GM23338 (cell line): ENCODE results near the gene PRR33. TPM values are rescaled to one million over a fixed set of nuclear protein-coding genes. Genes with fewer than 3 reads are reported as not detected.

Source experiments
- ATAC-seq: fragments of 200-7000 bp; cut with Tn5 transposase; 3 replicates; pipeline ENCODE4 v1.9.1; 2020
- DNase-seq: peaks from one replicate; pipeline ENCODE4 v3.0.0-alpha.2; 2015; ENCODE audit warnings: low spot score
- H2AFZ ChIP-seq: fragments of 200-600 bp; sonication (generic); 2 replicates; pipeline ENCODE4 v1.8.0; 2016; ENCODE audit warnings: antibody characterized with exemption, mild to moderate bottlenecking, moderate library complexity
- H3F3A ChIP-seq: fragments of 200-600 bp; sonication (generic); replicated peaks from 2 replicates; pipeline ENCODE4 v1.8.0; 2017; ENCODE audit warnings: antibody characterized with exemption, mixed run types, low read depth
- H3K27ac ChIP-seq: fragments of 200-600 bp; sonication (generic); 2 replicates; pipeline ENCODE4 v1.6.1; 2016; ENCODE audit warnings: low read depth
- H3K27me3 ChIP-seq: fragments of 200-600 bp; sonication (generic); 2 replicates; pipeline ENCODE4 v1.8.0; 2016; ENCODE audit warnings: mild to moderate bottlenecking, mixed run types, moderate library complexity; ENCODE audit not compliant: insufficient read depth
- H3K36me3 ChIP-seq: fragments of 200-600 bp; sonication (generic); 2 replicates; pipeline ENCODE4 v1.8.0; 2016; ENCODE audit warnings: mild to moderate bottlenecking; ENCODE audit not compliant: insufficient read depth
- H3K4me1 ChIP-seq: fragments of 200-600 bp; sonication (generic); 2 replicates; pipeline ENCODE4 v1.8.0; 2016; ENCODE audit warnings: mild to moderate bottlenecking, moderate library complexity; ENCODE audit not compliant: insufficient read depth
- H3K4me2 ChIP-seq: fragments of 200-600 bp; sonication (generic); 2 replicates; pipeline ENCODE4 v1.7.1; 2017; ENCODE audit warnings: mixed run types
- H3K4me3 ChIP-seq: fragments of 200-600 bp; sonication (generic); 2 replicates; pipeline ENCODE4 v1.6.1; 2016; ENCODE audit warnings: mixed run types
- H3K79me2 ChIP-seq: fragments of 200-600 bp; sonication (generic); replicated peaks from 2 replicates; pipeline ENCODE4 v1.8.0; 2017; ENCODE audit warnings: mild to moderate bottlenecking; ENCODE audit not compliant: insufficient read depth
- H3K9me2 ChIP-seq: fragments of 200-600 bp; sonication (generic); 2 replicates; pipeline ENCODE4 v1.8.0; 2017; ENCODE audit not compliant: insufficient read depth
- H4K20me1 ChIP-seq: fragments of 200-600 bp; sonication (generic); replicated peaks from 2 replicates; pipeline ENCODE4 v1.8.0; 2017; ENCODE audit warnings: mild to moderate bottlenecking; ENCODE audit not compliant: insufficient read depth
- H3K27ac Mint-ChIP-seq: 2 replicates; pipeline ENCODE4 v1.8.0; 2020; ENCODE audit warnings: inconsistent platforms, mild to moderate bottlenecking, moderate library complexity, mixed read lengths
- H3K27me3 Mint-ChIP-seq: 3 replicates; pipeline ENCODE4 v1.8.0; 2022; ENCODE audit warnings: low read depth, mild to moderate bottlenecking, moderate library complexity, mixed read lengths, inconsistent platforms; ENCODE audit not compliant: insufficient read depth, poor library complexity
- H3K36me3 Mint-ChIP-seq: 3 replicates; pipeline ENCODE4 v1.8.0; 2021; ENCODE audit warnings: low read depth, mild to moderate bottlenecking, inconsistent platforms, moderate library complexity, mixed read lengths
- H3K4me1 Mint-ChIP-seq: 3 replicates; pipeline ENCODE4 v1.8.0; 2020; ENCODE audit warnings: mild to moderate bottlenecking, inconsistent platforms, mixed read lengths
- H3K4me3 Mint-ChIP-seq: 3 replicates; pipeline ENCODE4 v1.8.0; 2021; ENCODE audit warnings: moderate library complexity, mild to moderate bottlenecking, inconsistent platforms, mixed read lengths
- H3K9me3 Mint-ChIP-seq: 3 replicates; pipeline ENCODE4 v1.8.0; 2020; ENCODE audit warnings: moderate library complexity, mild to moderate bottlenecking, inconsistent platforms, mixed read lengths
- CREB1 ChIP-seq: fragments of 250-450 bp; sonication (Bioruptor Pico); IDR thresholded peaks from 2 replicates; pipeline ENCODE4 v1.5.0; 2020; ENCODE audit warnings: low read depth, mild to moderate bottlenecking, moderate library complexity
- EZH2 ChIP-seq: fragments of 200-600 bp; sonication (generic); IDR thresholded peaks from one replicate; pipeline ENCODE4 v1.8.0; 2017; ENCODE audit warnings: antibody characterized with exemption, mild to moderate bottlenecking, low read depth; ENCODE audit not compliant: unreplicated experiment
- EZH2phosphoT487 ChIP-seq: fragments of 200-600 bp; sonication (generic); IDR thresholded peaks from one replicate; pipeline ENCODE4 v1.8.1; 2018; ENCODE audit warnings: antibody characterized with exemption; ENCODE audit not compliant: unreplicated experiment
- JUNB ChIP-seq: IDR thresholded peaks from one replicate; pipeline ENCODE4 v1.6.1; 2016; ENCODE audit warnings: antibody characterized with exemption; ENCODE audit not compliant: unreplicated experiment
- NANOG ChIP-seq: IDR thresholded peaks from 2 replicates; pipeline ENCODE4 v1.6.1; 2016; ENCODE audit warnings: antibody characterized with exemption, borderline replicate concordance
- POLR2AphosphoS5 ChIP-seq: IDR thresholded peaks from 2 replicates; pipeline ENCODE4 v1.6.1; 2016; ENCODE audit warnings: antibody characterized with exemption, low read depth
- STAT1 ChIP-seq: IDR thresholded peaks from one replicate; pipeline ENCODE4 v1.6.1; 2016; ENCODE audit warnings: antibody characterized with exemption; ENCODE audit not compliant: unreplicated experiment
- ZNF114 ChIP-seq: fragments of 250-450 bp; sonication (Bioruptor Pico); IDR thresholded peaks from 2 replicates; pipeline ENCODE4 v1.5.0; 2020; ENCODE audit warnings: mild to moderate bottlenecking, moderate library complexity
- ZNF331 ChIP-seq: fragments of 250-450 bp; sonication (Bioruptor Pico); IDR thresholded peaks from 2 replicates; pipeline ENCODE4 v1.5.0; 2020; ENCODE audit warnings: low read depth, mild to moderate bottlenecking, moderate library complexity
- polyA plus RNA-seq: library from polyadenylated mRNA; unstranded; fragments of >200 nt; fragmentation: Nextera tagmentation; extraction: Ambion mirVana; gene quantifications from 2 replicates; pipeline ENCODE4 v1.2.1, GENCODE V29; 2016
- total RNA-seq: library from RNA; depleted of rRNA; stranded (reverse); fragments of >200 nt; shearing (Covaris generic); gene quantifications from 2 replicates; pipeline ENCODE4 v1.2.3, GENCODE V29; 2014
- TF ChIP-seq, protein P1 (sequence below): IDR thresholded peaks from one replicate; pipeline ENCODE4 v1.6.1; 2018; ENCODE audit warnings: antibody characterized with exemption; ENCODE audit not compliant: unreplicated experiment
- TF ChIP-seq, protein P2 (sequence below): fragments of 250-450 bp; sonication (Bioruptor Pico); IDR thresholded peaks from 2 replicates; pipeline ENCODE4 v1.5.0; 2020; ENCODE audit warnings: mild to moderate bottlenecking, moderate library complexity
- TF ChIP-seq, protein P3 (sequence below), 2 experiments: fragments of 200-600 bp in 1 of 2; sonication (generic) in 1 of 2; conservative IDR thresholded peaks; 2 replicates each; pipeline versions ENCODE4 v1.5.1 to v1.6.1; 2016 to 2017; ENCODE audit warnings: antibody characterized with exemption in 2 of 2, low read depth in 2 of 2, mild to moderate bottlenecking in 2 of 2, moderate library complexity in 1 of 2
- TF ChIP-seq, protein P4 (sequence below): IDR thresholded peaks from 2 replicates; pipeline ENCODE4 v1.6.1; 2016; ENCODE audit warnings: antibody characterized with exemption

The PRR33 gene
- total and polyA plus RNA-seq, 2 experiments from 2014 or later = not detected

DNA sequence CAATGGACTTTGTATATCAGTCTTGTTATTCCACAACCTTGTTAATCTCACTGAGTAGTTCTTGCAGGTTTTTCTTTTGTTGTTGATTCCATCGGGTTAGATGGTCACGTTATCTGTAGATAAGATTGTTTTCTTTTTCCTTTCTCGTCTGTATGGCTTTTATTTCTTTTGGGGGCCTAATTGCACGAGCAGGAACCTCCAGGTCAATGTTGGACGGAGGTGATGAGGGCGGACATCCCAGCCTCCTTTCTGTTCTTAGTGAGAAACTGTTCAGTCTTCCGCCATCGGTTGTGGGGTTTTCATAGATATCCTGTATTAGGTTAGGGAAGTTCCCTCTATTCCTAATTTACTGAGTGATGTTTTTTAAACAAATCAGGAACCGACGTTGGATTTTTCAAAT is 4.8 kb upstream of the PRR33 start:
- Histone ChIP-seq H3K4me3 (no peak overlapping the region), H3K79me2 (no peaks in the 10 kb centered on the region), H4K20me1 (no peaks in the 10 kb centered on the region), H3K4me2 (no peak overlapping the region), H3K4me1 (no peaks in the 10 kb centered on the region), H3K27me3 (no peaks in the 10 kb centered on the region), H3K27ac (no peak overlapping the region), H2AFZ (no peak overlapping the region), H3F3A (no peaks in the 10 kb centered on the region), H3K9me2 (no peaks in the 10 kb centered on the region), H3K36me3 (no peaks in the 10 kb centered on the region)
- no peak overlapping the region for H3K4me3 Mint-ChIP-seq
- H3K36me3 Mint-ChIP-seq = no peaks in the 10 kb centered on the region
- H3K27ac Mint-ChIP-seq = no peak overlapping the region
- no peak for TF ChIP-seq EZH2
- TF ChIP-seq, protein P1, sequence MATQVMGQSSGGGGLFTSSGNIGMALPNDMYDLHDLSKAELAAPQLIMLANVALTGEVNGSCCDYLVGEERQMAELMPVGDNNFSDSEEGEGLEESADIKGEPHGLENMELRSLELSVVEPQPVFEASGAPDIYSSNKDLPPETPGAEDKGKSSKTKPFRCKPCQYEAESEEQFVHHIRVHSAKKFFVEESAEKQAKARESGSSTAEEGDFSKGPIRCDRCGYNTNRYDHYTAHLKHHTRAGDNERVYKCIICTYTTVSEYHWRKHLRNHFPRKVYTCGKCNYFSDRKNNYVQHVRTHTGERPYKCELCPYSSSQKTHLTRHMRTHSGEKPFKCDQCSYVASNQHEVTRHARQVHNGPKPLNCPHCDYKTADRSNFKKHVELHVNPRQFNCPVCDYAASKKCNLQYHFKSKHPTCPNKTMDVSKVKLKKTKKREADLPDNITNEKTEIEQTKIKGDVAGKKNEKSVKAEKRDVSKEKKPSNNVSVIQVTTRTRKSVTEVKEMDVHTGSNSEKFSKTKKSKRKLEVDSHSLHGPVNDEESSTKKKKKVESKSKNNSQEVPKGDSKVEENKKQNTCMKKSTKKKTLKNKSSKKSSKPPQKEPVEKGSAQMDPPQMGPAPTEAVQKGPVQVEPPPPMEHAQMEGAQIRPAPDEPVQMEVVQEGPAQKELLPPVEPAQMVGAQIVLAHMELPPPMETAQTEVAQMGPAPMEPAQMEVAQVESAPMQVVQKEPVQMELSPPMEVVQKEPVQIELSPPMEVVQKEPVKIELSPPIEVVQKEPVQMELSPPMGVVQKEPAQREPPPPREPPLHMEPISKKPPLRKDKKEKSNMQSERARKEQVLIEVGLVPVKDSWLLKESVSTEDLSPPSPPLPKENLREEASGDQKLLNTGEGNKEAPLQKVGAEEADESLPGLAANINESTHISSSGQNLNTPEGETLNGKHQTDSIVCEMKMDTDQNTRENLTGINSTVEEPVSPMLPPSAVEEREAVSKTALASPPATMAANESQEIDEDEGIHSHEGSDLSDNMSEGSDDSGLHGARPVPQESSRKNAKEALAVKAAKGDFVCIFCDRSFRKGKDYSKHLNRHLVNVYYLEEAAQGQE = no peak
- TF ChIP-seq JUNB = no peak
- TF ChIP-seq, protein P2, sequence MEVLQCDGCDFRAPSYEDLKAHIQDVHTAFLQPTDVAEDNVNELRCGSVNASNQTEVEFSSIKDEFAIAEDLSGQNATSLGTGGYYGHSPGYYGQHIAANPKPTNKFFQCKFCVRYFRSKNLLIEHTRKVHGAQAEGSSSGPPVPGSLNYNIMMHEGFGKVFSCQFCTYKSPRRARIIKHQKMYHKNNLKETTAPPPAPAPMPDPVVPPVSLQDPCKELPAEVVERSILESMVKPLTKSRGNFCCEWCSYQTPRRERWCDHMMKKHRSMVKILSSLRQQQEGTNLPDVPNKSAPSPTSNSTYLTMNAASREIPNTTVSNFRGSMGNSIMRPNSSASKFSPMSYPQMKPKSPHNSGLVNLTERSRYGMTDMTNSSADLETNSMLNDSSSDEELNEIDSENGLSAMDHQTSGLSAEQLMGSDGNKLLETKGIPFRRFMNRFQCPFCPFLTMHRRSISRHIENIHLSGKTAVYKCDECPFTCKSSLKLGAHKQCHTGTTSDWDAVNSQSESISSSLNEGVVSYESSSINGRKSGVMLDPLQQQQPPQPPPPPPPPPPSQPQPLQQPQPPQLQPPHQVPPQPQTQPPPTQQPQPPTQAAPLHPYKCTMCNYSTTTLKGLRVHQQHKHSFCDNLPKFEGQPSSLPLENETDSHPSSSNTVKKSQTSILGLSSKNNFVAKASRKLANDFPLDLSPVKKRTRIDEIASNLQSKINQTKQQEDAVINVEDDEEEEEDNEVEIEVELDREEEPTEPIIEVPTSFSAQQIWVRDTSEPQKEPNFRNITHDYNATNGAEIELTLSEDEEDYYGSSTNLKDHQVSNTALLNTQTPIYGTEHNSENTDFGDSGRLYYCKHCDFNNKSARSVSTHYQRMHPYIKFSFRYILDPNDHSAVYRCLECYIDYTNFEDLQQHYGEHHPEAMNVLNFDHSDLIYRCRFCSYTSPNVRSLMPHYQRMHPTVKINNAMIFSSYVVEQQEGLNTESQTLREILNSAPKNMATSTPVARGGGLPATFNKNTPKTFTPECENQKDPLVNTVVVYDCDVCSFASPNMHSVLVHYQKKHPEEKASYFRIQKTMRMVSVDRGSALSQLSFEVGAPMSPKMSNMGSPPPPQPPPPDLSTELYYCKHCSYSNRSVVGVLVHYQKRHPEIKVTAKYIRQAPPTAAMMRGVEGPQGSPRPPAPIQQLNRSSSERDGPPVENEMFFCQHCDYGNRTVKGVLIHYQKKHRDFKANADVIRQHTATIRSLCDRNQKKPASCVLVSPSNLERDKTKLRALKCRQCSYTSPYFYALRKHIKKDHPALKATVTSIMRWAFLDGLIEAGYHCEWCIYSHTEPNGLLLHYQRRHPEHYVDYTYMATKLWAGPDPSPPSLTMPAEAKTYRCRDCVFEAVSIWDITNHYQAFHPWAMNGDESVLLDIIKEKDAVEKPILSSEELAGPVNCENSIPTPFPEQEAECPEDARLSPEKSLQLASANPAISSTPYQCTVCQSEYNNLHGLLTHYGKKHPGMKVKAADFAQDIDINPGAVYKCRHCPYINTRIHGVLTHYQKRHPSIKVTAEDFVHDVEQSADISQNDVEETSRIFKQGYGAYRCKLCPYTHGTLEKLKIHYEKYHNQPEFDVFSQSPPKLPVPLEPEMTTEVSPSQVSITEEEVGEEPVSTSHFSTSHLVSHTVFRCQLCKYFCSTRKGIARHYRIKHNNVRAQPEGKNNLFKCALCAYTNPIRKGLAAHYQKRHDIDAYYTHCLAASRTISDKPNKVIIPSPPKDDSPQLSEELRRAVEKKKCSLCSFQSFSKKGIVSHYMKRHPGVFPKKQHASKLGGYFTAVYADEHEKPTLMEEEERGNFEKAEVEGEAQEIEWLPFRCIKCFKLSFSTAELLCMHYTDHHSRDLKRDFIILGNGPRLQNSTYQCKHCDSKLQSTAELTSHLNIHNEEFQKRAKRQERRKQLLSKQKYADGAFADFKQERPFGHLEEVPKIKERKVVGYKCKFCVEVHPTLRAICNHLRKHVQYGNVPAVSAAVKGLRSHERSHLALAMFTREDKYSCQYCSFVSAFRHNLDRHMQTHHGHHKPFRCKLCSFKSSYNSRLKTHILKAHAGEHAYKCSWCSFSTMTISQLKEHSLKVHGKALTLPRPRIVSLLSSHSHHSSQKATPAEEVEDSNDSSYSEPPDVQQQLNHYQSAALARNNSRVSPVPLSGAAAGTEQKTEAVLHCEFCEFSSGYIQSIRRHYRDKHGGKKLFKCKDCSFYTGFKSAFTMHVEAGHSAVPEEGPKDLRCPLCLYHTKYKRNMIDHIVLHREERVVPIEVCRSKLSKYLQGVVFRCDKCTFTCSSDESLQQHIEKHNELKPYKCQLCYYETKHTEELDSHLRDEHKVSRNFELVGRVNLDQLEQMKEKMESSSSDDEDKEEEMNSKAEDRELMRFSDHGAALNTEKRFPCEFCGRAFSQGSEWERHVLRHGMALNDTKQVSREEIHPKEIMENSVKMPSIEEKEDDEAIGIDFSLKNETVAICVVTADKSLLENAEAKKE (CRISPR knock-in tag) = no peak
- TF ChIP-seq ZNF331 (CRISPR knock-in tag) = no peak
- TF ChIP-seq CREB1 (CRISPR knock-in tag) = no peak
- TF ChIP-seq, protein P3, sequence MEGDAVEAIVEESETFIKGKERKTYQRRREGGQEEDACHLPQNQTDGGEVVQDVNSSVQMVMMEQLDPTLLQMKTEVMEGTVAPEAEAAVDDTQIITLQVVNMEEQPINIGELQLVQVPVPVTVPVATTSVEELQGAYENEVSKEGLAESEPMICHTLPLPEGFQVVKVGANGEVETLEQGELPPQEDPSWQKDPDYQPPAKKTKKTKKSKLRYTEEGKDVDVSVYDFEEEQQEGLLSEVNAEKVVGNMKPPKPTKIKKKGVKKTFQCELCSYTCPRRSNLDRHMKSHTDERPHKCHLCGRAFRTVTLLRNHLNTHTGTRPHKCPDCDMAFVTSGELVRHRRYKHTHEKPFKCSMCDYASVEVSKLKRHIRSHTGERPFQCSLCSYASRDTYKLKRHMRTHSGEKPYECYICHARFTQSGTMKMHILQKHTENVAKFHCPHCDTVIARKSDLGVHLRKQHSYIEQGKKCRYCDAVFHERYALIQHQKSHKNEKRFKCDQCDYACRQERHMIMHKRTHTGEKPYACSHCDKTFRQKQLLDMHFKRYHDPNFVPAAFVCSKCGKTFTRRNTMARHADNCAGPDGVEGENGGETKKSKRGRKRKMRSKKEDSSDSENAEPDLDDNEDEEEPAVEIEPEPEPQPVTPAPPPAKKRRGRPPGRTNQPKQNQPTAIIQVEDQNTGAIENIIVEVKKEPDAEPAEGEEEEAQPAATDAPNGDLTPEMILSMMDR (conservative IDR thresholded peaks at IDR 0.05; ENCODE audit: low read depth in 2 of 2) = no peak
- no peak for TF ChIP-seq STAT1
- TF ChIP-seq, protein P4, sequence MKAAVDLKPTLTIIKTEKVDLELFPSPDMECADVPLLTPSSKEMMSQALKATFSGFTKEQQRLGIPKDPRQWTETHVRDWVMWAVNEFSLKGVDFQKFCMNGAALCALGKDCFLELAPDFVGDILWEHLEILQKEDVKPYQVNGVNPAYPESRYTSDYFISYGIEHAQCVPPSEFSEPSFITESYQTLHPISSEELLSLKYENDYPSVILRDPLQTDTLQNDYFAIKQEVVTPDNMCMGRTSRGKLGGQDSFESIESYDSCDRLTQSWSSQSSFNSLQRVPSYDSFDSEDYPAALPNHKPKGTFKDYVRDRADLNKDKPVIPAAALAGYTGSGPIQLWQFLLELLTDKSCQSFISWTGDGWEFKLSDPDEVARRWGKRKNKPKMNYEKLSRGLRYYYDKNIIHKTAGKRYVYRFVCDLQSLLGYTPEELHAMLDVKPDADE = no peak
- no peak for TF ChIP-seq NANOG
- TF ChIP-seq ZNF114 (CRISPR knock-in tag) = no peak
- no peak for TF ChIP-seq POLR2AphosphoS5
- no peak for TF ChIP-seq EZH2phosphoT487
- peaks cover 5% of the 10 kb centered on the region for H3K4me1 Mint-ChIP-seq
- H3K27me3 Mint-ChIP-seq = peaks cover 5% of the 10 kb centered on the region
- H3K9me3 Mint-ChIP-seq = no peaks in the 10 kb centered on the region
- ATAC-seq (no peak), DNase-seq (no peak)
